H1 (cell line): ENCODE measurements around the gene ACO1. TPM values are rescaled to one million over a fixed set of nuclear protein-coding genes. Genes with fewer than 3 reads are reported as not detected.

ENCODE experiments used
- BACH1 ChIP-seq: IDR thresholded peaks from 2 replicates; pipeline ENCODE4 v1.6.1; 2012; ENCODE audit warnings: low read length, improper control_type of control experiment
- KDM4A ChIP-seq: IDR thresholded peaks from one replicate; pipeline ENCODE4 v1.7.1; 2012; ENCODE audit warnings: low read depth, mild to moderate bottlenecking, moderate library complexity, low read length, inconsistent platforms; ENCODE audit not compliant: severe bottlenecking
- PHF8 ChIP-seq: fragments of 200-600 bp; sonication (generic); conservative IDR thresholded peaks from 2 replicates; pipeline ENCODE4 v1.7.1; 2012; ENCODE audit warnings: low read depth, mild to moderate bottlenecking, inconsistent platforms, low read length, moderate library complexity
- RBBP5 ChIP-seq: IDR thresholded peaks from 2 replicates; pipeline ENCODE4 v1.7.1; 2012; ENCODE audit warnings: low read depth, mild to moderate bottlenecking, inconsistent platforms, low read length, moderate library complexity, borderline replicate concordance
- RNF2 ChIP-seq: fragments of 200-900, 300-1000 bp; sonication (generic); IDR thresholded peaks from 2 replicates; pipeline ENCODE4 v1.7.1; 2016; ENCODE audit warnings: borderline replicate concordance, low read depth, mild to moderate bottlenecking, antibody characterized with exemption, low read length; ENCODE audit not compliant: poor library complexity, severe bottlenecking; ENCODE audit errors: missing control alignments
- SP1 ChIP-seq: IDR thresholded peaks from 2 replicates; pipeline ENCODE4 v1.6.1; 2011; ENCODE audit warnings: low read depth, low read length
- SRF ChIP-seq: IDR thresholded peaks from 2 replicates; pipeline ENCODE4 v1.6.1; 2011; ENCODE audit warnings: mild to moderate bottlenecking, low read depth, low read length, moderate library complexity
- TBP ChIP-seq: IDR thresholded peaks from 2 replicates; pipeline ENCODE4 v1.6.1; 2011; ENCODE audit warnings: low read depth, low read length, improper control_type of control experiment
- TEAD4 ChIP-seq: IDR thresholded peaks from 2 replicates; pipeline ENCODE4 v1.6.1; 2012; ENCODE audit warnings: low read depth, low read length, inconsistent platforms, mixed read lengths
- polyA plus RNA-seq, 7 experiments: library from polyadenylated mRNA; depleted of rRNA in 3 of 7; stranded (reverse) in 5 of 7; unstranded in 2 of 7; fragments of >200 nt in 5 of 7; fragments of 200-250 nt in 2 of 7; gene quantifications; 1 replicate in 5 of 7; 2 replicates in 1 of 7; 4 replicates in 1 of 7; pipeline versions ENCODE4 v1.2.1 to v1.2.3, GENCODE V29; 2011 to 2013; ENCODE audit warnings: missing spikeins in 2 of 7, mixed read lengths in 2 of 7
- total RNA-seq: library from RNA; stranded (reverse); fragmentation: NEBNext Ultra II Directional; extraction: Animal tissue kit (Norgen Biotek cat#: 25700); gene quantifications from 2 replicates; pipeline ENCODE4 v1.2.1, GENCODE V29; 2021

The ACO1 gene
- total and polyA plus RNA-seq, 2 of the 8 experiments (the other 6 are each of a cell fraction or from before 2014, with no cell fraction given): 39.3 to 49.8 TPM

DNA sequence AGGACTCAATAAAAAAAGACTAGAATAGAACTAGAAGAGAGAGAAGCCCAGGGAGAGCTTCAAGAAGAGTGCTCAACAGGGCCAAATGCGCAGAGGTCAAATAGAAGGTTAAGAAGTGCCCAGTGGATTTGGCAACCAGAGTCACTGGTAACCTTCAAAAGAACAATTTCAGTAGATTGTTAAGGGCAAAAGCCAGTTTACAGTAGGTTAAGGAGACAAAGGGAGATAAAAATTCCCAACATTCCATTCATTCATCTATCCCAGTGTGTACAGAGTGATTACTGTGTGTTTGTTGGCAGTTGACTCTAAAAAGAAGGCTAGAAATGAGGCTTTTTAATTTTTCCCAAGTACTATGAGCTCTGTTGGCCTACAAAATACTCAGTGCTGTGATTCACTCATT is 72.1 kb downstream of the ACO1 start (continued):
- TF ChIP-seq RBBP5: no peak
- no peak for TF ChIP-seq RNF2
- TF ChIP-seq PHF8: no peak
- TF ChIP-seq SP1: no peak
- TF ChIP-seq BACH1: no peak
- no peak for TF ChIP-seq KDM4A
- TF ChIP-seq TBP: no peak
- TF ChIP-seq TEAD4: no peak
- TF ChIP-seq SRF: no peak
